ENCODE measurements around the gene PRR23A.
"Not testable (repeated sequence)": the region's sequence is repeated elsewhere in the genome, so short reads cannot be mapped to it uniquely, and the experiment has no call there.

Gene PRR23A

GRCh38 chr3:139006051-139006716, at the start of gene PRR23A:
Gene PRR23A, minus strand, starts transcription at chr3:139006268. Its CDS starts 0 bp downstream, at chr3:139006268.
- peaks cover 18% of the 10 kb centered on the region for H3K9me3 Mint-ChIP-seq

GRCh38 chr3:139052802-139053600, 46.9 kb upstream of the PRR23A start:
- no peaks in the 10 kb centered on the region for H3K27me3 Mint-ChIP-seq
- H3K27ac Mint-ChIP-seq, result no peak overlapping the region
- no peak overlapping the region for H3K4me3 Mint-ChIP-seq
- H3K4me1 Mint-ChIP-seq (ENCODE audit: low read depth), result no peaks in the 10 kb centered on the region
- no peaks in the 10 kb centered on the region for H3K36me3 Mint-ChIP-seq (ENCODE audit: low read depth)
- H3K9me3 Mint-ChIP-seq, result peaks cover 20% of the 10 kb centered on the region

More at GRCh38 chr3:139006051-139006716, at the start of gene PRR23A:
- Mint-ChIP-seq H3K27me3 (peaks cover 12% of the 10 kb centered on the region), H3K4me3 (no peak within 1 kb of the TSS), H3K36me3 (ENCODE audit: low read depth) (no peaks in the 10 kb centered on the region), H3K4me1 (ENCODE audit: low read depth) (no peaks in the 10 kb centered on the region), H3K27ac (no peak within 1 kb of the TSS)

- H3K36me3 Mint-ChIP-seq (ENCODE audit: low read depth), result no peaks in the 10 kb centered on the region
- no peak within 1 kb of the TSS for H3K27ac Mint-ChIP-seq
- H3K27me3 Mint-ChIP-seq, result peaks cover 4% of the 10 kb centered on the region
- peaks cover 8% of the 10 kb centered on the region for H3K9me3 Mint-ChIP-seq
- H3K4me3 Mint-ChIP-seq, result no peak within 1 kb of the TSS
- no peaks in the 10 kb centered on the region for H3K4me1 Mint-ChIP-seq (ENCODE audit: low read depth)
These were observed 38.5 kb upstream of the PRR23A start, which contains the start of gene PRR23C for GRCh38 chr3:139044366-139045210. Gene PRR23C, minus strand, starts transcription at chr3:139044892. Its CDS starts 272 bp downstream, at chr3:139044620.

GRCh38 chr3:139043554-139044365, 37.7 kb upstream of the PRR23A start:
- H3K27ac Mint-ChIP-seq, result no peak overlapping the region
- H3K9me3 Mint-ChIP-seq, result peaks cover 8% of the 10 kb centered on the region
- H3K36me3 Mint-ChIP-seq (ENCODE audit: low read depth), result no peaks in the 10 kb centered on the region
- H3K4me1 Mint-ChIP-seq (ENCODE audit: low read depth), result no peaks in the 10 kb centered on the region
- peaks cover 8% of the 10 kb centered on the region for H3K27me3 Mint-ChIP-seq
- H3K4me3 Mint-ChIP-seq, result no peak overlapping the region

- Mint-ChIP-seq H3K4me1 (ENCODE audit: low read depth) (no peaks in the 10 kb centered on the region), H3K27me3 (peaks cover 11% of the 10 kb centered on the region), H3K36me3 (ENCODE audit: low read depth) (no peaks in the 10 kb centered on the region), H3K27ac (no peak overlapping the region), H3K9me3 (peaks cover 5% of the 10 kb centered on the region), H3K4me3 (no peak overlapping the region)
These were observed 31.4 kb upstream of the PRR23A start for GRCh38 chr3:139037478-139037877.

GRCh38 chr3:139032326-139033002, 26.4 kb upstream of the PRR23A start:
- Mint-ChIP-seq H3K4me3 (no peak overlapping the region), H3K4me1 (ENCODE audit: low read depth) (no peaks in the 10 kb centered on the region), H3K9me3 (peaks cover 5% of the 10 kb centered on the region), H3K27me3 (peaks cover 3% of the 10 kb centered on the region), H3K36me3 (ENCODE audit: low read depth) (no peaks in the 10 kb centered on the region), H3K27ac (no peak overlapping the region)

GRCh38 chr3:139030576-139030975, 24.5 kb upstream of the PRR23A start:
- not testable (repeated sequence) for H3K4me1 Mint-ChIP-seq (ENCODE audit: low read depth); H3K4me3 Mint-ChIP-seq; H3K9me3 Mint-ChIP-seq; H3K27ac Mint-ChIP-seq; H3K36me3 Mint-ChIP-seq (ENCODE audit: low read depth); H3K27me3 Mint-ChIP-seq

GRCh38 chr3:139024968-139025367, 18.9 kb upstream of the PRR23A start:
- no peaks in the 10 kb centered on the region for H3K36me3 Mint-ChIP-seq (ENCODE audit: low read depth)
- H3K27ac Mint-ChIP-seq, result no peak overlapping the region
- no peak overlapping the region for H3K4me3 Mint-ChIP-seq
- no peaks in the 10 kb centered on the region for H3K9me3 Mint-ChIP-seq
- H3K4me1 Mint-ChIP-seq (ENCODE audit: low read depth), result no peaks in the 10 kb centered on the region
- no peaks in the 10 kb centered on the region for H3K27me3 Mint-ChIP-seq

- Mint-ChIP-seq H3K27ac (no peak within 1 kb of the TSS), H3K27me3 (peaks cover 6% of the 10 kb centered on the region), H3K9me3 (peaks cover 4% of the 10 kb centered on the region), H3K36me3 (ENCODE audit: low read depth) (no peaks in the 10 kb centered on the region), H3K4me3 (no peak within 1 kb of the TSS), H3K4me1 (ENCODE audit: low read depth) (no peaks in the 10 kb centered on the region)
These were observed 14.8 kb upstream of the PRR23A start, which contains the start of gene PRR23B for GRCh38 chr3:139020868-139021234. Gene PRR23B, minus strand, starts transcription at chr3:139020926. Its CDS starts 265 bp downstream, at chr3:139020661.

GRCh38 chr3:139020036-139020867, 14.2 kb upstream of the PRR23A start:
- peaks cover 4% of the 10 kb centered on the region for H3K9me3 Mint-ChIP-seq
- no peaks in the 10 kb centered on the region for H3K4me1 Mint-ChIP-seq (ENCODE audit: low read depth)
- no peak overlapping the region for H3K27ac Mint-ChIP-seq
- H3K4me3 Mint-ChIP-seq, result no peak overlapping the region
- peaks cover 6% of the 10 kb centered on the region for H3K27me3 Mint-ChIP-seq
- no peaks in the 10 kb centered on the region for H3K36me3 Mint-ChIP-seq (ENCODE audit: low read depth)

- no peaks in the 10 kb centered on the region for H3K36me3 Mint-ChIP-seq (ENCODE audit: low read depth)
- no peak overlapping the region for H3K27ac Mint-ChIP-seq
- H3K4me1 Mint-ChIP-seq (ENCODE audit: low read depth), result no peaks in the 10 kb centered on the region
- H3K27me3 Mint-ChIP-seq, result peaks cover 10% of the 10 kb centered on the region
- no peak overlapping the region for H3K4me3 Mint-ChIP-seq
- H3K9me3 Mint-ChIP-seq, result peaks cover 9% of the 10 kb centered on the region
These were observed 10.5 kb upstream of the PRR23A start for GRCh38 chr3:139016430-139017048.

GRCh38 chr3:139005356-139005993, 593 bp downstream of the PRR23A start:
- no peaks in the 10 kb centered on the region for H3K4me1 Mint-ChIP-seq (ENCODE audit: low read depth)
- no peaks in the 10 kb centered on the region for H3K36me3 Mint-ChIP-seq (ENCODE audit: low read depth)
- H3K9me3 Mint-ChIP-seq, result peaks cover 22% of the 10 kb centered on the region
- no peak overlapping the region for H3K4me3 Mint-ChIP-seq
- H3K27me3 Mint-ChIP-seq, result peaks cover 16% of the 10 kb centered on the region
- no peak overlapping the region for H3K27ac Mint-ChIP-seq

Data from stimulated activated naive CD8-positive, alpha-beta T cell treated with anti-CD3 and anti-CD28 coated beads, Interleukin-15, Interleukin-2, amounts not matched to agents 100 ng/mL and 50 ng/mL, for 24 hours (primary cell).